ENCODE results near the gene DCAF12. TPM values are rescaled to one million over a fixed set of nuclear protein-coding genes. Genes with fewer than 3 reads are reported as not detected.
A peak's percentile ranks its signal among the peaks of the same experiment; 100 is the strongest.

Gene DCAF12
- total RNA-seq, 2 donors from 2014 or later, result 35.0 to 37.0 TPM

DNA sequence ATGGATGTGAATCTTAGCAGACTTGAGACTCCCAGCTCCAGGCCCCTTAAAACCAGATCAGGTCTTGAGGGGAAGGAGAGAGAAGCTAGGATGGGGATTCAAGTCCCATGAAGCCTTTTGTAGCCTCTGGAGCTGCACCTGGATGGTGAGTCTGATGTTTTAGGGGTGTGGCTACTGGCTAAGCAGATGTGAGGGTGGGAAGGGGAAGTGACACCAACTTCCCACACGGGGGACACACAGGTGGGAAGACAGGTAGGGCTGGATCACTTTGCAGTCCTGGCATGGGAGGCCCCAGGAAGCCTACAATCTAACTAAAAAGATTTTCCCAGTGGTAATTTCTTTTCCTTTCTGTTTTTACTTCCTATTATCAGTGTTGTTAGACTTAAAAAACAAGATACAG, 39.1 kb downstream of the DCAF12 start:
- H3K9me3 Mint-ChIP-seq, result no peaks in the 10 kb centered on the region
- H3K36me3 Mint-ChIP-seq (ENCODE audit: low read depth), result peaks cover 57% of the 10 kb centered on the region
- H3K4me3 Mint-ChIP-seq, result no peak overlapping the region

DNA sequence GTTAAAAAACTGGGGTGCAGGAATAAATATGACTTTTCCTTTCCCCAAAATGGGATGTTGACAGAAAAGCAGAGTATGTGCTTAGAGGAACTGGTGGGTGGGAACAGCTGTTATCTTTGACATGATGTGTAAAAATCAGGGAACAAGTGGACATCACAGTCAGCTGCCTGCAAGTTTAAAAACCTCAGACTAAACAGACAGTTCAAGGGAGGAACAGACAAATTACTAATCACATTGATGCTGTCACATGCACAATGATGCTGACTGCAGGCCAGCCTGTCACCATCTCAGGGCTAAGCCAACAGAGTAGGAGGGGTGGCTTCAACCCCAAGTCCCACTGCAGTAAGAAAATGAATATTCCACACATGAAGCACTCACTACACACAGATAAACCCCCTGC, 39.6 kb downstream of the DCAF12 start:
- Histone ChIP-seq H3K9ac (ENCODE audit: extremely low read depth, low read length, poor library complexity, severe bottlenecking) (no peak overlapping the region), H3K4me3 (ENCODE audit: low read length) (no peak overlapping the region), H3K36me3 (ENCODE audit: control insufficient read depth, insufficient read depth, low read length) (peaks cover 57% of the 10 kb centered on the region), H3K4me1 (ENCODE audit: control insufficient read depth, insufficient read depth, low read length) (peaks cover 3% of the 10 kb centered on the region), H3K27ac (ENCODE audit: low read depth, low read length) (no peak overlapping the region), H3K27me3 (ENCODE audit: control insufficient read depth, insufficient read depth, low read length, poor library complexity, severe bottlenecking) (no peaks in the 10 kb centered on the region), H3K9me3 (ENCODE audit: control insufficient read depth, low read length) (no peaks in the 10 kb centered on the region)
- DNase-seq, result no peak
- Mint-ChIP-seq H3K4me3 (no peak overlapping the region), H3K4me1 (no peaks in the 10 kb centered on the region), H3K27me3 (ENCODE audit: insufficient read depth) (no peaks in the 10 kb centered on the region), H3K27ac (no peak overlapping the region), H3K36me3 (ENCODE audit: low read depth) (peaks cover 53% of the 10 kb centered on the region), H3K9me3 (no peaks in the 10 kb centered on the region)
- TF ChIP-seq, protein P1, sequence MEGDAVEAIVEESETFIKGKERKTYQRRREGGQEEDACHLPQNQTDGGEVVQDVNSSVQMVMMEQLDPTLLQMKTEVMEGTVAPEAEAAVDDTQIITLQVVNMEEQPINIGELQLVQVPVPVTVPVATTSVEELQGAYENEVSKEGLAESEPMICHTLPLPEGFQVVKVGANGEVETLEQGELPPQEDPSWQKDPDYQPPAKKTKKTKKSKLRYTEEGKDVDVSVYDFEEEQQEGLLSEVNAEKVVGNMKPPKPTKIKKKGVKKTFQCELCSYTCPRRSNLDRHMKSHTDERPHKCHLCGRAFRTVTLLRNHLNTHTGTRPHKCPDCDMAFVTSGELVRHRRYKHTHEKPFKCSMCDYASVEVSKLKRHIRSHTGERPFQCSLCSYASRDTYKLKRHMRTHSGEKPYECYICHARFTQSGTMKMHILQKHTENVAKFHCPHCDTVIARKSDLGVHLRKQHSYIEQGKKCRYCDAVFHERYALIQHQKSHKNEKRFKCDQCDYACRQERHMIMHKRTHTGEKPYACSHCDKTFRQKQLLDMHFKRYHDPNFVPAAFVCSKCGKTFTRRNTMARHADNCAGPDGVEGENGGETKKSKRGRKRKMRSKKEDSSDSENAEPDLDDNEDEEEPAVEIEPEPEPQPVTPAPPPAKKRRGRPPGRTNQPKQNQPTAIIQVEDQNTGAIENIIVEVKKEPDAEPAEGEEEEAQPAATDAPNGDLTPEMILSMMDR (conservative IDR thresholded peaks at IDR 0.05), result no peak

More for the DNA sequence above, 39.1 kb downstream of the DCAF12 start:
- Histone ChIP-seq H3K4me3 (ENCODE audit: low read length) (no peak overlapping the region), H3K27ac (ENCODE audit: low read depth, low read length) (no peak overlapping the region), H3K9ac (ENCODE audit: extremely low read depth, low read length, poor library complexity, severe bottlenecking) (no peak overlapping the region), H3K36me3 (ENCODE audit: control insufficient read depth, insufficient read depth, low read length) (peaks cover 61% of the 10 kb centered on the region), H3K9me3 (ENCODE audit: control insufficient read depth, low read length) (no peaks in the 10 kb centered on the region), H3K4me1 (ENCODE audit: control insufficient read depth, insufficient read depth, low read length) (peaks cover 3% of the 10 kb centered on the region), H3K27me3 (ENCODE audit: control insufficient read depth, insufficient read depth, low read length, poor library complexity, severe bottlenecking) (no peaks in the 10 kb centered on the region)
- DNase-seq, result no peak
- TF ChIP-seq, protein P1 (conservative IDR thresholded peaks at IDR 0.05), result peak; percentile 28
- 100% methylated on average over 1 of the region's 1 CpG; no CpG with 5 or more reads in 1 of the 2 experiments for WGBS, 2 experiments (ENCODE audit: insufficient coverage in 1 of 2, insufficient read length in 1 of 2)
- no peaks in the 10 kb centered on the region for H3K27me3 Mint-ChIP-seq (ENCODE audit: insufficient read depth)
- H3K27ac Mint-ChIP-seq, result no peak overlapping the region
- H3K4me1 Mint-ChIP-seq, result no peaks in the 10 kb centered on the region

DNA sequence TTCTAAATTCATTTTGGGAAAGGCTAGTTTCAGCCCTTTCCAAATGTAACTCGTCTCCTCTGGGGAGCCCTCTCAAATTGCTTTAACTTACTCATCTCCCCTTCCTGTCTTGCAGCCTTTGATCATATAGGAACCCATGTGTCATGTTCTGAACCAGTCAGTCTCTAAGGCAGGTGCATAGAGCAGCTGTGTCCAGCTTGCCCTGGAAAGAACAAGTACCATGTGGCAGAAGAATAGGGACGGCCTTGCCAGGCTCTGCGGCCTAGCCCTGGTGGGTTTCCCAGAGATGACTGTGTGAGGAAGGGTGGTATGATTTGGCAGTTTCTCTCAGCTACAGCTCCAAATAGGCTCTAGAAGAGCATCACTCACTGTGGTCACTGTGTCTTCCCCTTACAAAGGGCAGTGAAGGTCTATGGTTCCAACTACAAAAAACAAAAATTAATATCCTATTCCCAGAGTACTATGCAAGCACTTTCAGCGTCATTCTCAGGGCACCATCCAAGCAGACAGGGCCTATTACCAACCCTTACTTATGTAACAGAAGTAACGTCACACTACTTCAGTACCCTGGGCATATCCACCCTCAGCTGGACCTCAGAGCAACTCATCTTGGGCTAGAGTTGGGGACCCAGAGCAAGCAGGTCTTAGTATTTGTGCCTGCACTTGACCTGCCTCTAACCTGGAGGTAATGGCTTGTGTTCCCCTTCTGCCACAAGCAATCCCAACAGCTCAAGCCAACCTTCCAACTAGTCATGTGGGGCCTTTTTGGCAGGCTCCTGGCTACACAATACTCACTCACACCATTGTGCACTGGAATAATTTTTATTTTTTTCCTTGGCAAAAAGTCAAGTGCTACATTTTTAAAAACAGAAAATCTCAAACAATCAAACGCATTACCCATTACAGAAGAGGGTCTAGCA, 40.7 kb downstream of the DCAF12 start:
- no peaks in the 10 kb centered on the region for H3K27me3 ChIP-seq (ENCODE audit: control insufficient read depth, insufficient read depth, low read length, poor library complexity, severe bottlenecking)
- TF ChIP-seq, protein P1 (conservative IDR thresholded peaks at IDR 0.05), result no peak
- H3K9ac ChIP-seq (ENCODE audit: extremely low read depth, low read length, poor library complexity, severe bottlenecking), result no peak overlapping the region
- H3K27me3 Mint-ChIP-seq (ENCODE audit: insufficient read depth), result no peaks in the 10 kb centered on the region
- no peaks in the 10 kb centered on the region for H3K9me3 Mint-ChIP-seq
- no peaks in the 10 kb centered on the region for H3K9me3 ChIP-seq (ENCODE audit: control insufficient read depth, low read length)
- peaks cover 51% of the 10 kb centered on the region for H3K36me3 ChIP-seq (ENCODE audit: control insufficient read depth, insufficient read depth, low read length)
- no peak overlapping the region for H3K4me3 Mint-ChIP-seq
- whole genome bisulfite sequencing, 2 experiments (ENCODE audit: insufficient coverage in 1 of 2, insufficient read length in 1 of 2), result 89 to 100% methylated on average over 3 to 6 of the region's 6 CpGs
- no peak overlapping the region for H3K4me3 ChIP-seq (ENCODE audit: low read length)
- no peak for DNase-seq
- peak overlapping the region; percentile 29 for H3K27ac ChIP-seq (ENCODE audit: low read depth, low read length)
- H3K4me1 ChIP-seq (ENCODE audit: control insufficient read depth, insufficient read depth, low read length), result peaks cover 3% of the 10 kb centered on the region
- peaks cover 45% of the 10 kb centered on the region for H3K36me3 Mint-ChIP-seq (ENCODE audit: low read depth)
- peak overlapping the region; percentile 5 for H3K27ac Mint-ChIP-seq
- no peaks in the 10 kb centered on the region for H3K4me1 Mint-ChIP-seq
